ENCODE measurements around the gene CBLB.

CBLB gene

DNA sequence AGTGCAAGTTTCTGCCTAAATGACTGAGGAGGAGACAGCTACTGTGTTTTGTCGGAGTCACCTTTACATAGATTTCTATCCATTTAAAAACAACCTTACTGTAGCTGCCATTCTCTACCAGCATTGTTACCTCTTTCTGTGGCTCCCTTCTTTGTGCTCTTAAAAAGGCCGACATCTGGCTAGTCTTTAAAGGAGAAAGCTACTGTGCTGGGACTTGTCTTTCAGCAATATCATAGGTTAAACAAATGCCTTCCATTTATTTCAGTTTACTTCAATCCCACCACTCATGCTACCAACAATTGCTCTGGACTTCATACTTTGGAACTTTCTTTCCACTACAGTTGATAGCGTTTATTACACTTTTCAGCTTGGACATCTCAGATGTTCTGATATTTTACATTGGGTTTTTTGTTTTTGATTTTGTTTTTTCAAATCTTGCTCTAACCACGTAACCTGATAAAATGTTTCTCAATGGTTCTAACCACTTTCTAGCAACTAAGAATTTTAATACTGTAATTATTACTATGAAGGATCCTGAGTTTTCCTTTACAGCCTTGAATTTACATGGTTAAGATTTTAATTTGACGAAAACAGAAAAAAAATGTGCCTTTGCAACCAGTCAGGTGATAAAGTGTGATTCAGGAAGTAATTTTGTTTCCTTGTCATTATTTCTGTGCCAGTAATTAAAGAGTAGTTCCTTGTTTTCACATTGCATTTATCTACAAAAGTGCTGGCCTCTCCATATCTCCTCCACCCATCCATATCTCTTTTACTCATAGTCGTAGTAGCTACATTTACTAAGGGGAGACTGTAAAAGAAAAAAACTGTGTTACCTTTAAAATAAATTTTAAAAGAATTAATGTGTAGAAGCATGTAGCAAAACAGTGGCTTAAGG, 1.3 kb upstream of the CBLB start:
- DNase-seq (ENCODE audit: low read depth in 2 of 2), result no peak

- DNase-seq (ENCODE audit: low read depth in 2 of 2), result no peak
Measured at GRCh38 chr3:105869531-105869833, 670 bp upstream of the CBLB start.

DNA sequence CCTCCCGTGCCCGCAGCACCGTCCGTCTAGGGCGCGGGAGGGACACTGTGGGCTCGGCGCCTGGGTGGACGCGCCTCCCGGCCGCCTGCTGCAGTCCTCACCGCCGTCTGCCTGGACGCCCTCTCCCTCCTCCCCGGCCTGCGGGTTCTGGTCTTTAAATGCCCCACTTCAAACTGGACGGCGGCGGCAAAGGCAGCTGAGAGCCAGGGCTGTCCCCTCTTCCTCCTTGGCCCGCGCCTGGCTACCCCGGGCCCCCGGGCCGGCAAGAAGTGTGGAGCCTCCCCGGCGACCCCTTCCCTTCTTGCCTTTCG, 426 bp downstream of the CBLB start:
- peak in 1 of 2 donors; percentile 23 for DNase-seq (ENCODE audit: low read depth in 2 of 2)

DNA sequence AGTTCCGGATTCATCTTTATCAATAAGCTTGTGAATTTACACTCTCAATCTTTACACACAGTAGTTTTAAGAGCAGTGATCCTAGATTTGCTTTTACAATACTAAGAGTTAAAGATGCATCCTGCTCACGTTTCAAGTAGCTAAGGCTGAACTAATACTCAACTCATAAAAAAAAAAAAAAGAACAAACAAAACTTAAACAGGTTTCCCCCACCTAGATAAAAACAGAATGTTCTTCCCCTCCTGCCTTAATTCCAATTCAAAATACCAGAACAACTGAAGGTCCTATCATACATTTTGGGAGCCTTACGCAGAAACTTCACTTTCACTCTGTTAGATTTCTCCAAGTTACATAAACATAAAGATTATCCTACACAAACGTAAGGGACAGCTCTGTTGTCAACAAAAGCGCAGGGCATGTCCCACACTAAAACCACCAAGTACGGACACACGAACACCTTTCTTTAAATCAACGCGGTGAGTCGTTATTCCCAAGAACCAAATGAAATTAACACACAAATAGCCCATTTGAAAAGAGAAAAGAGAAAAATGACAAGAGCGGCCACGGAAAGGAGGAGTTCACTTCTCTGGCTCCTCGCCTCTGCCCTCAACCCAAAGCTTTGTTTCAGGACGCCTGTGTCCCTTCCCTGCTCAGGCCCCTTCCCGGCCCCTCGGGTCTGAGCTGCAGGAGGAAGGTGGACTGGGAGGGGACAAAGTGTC, 941 bp downstream of the CBLB start:
- DNase-seq (ENCODE audit: low read depth in 2 of 2), result no peak

DNA sequence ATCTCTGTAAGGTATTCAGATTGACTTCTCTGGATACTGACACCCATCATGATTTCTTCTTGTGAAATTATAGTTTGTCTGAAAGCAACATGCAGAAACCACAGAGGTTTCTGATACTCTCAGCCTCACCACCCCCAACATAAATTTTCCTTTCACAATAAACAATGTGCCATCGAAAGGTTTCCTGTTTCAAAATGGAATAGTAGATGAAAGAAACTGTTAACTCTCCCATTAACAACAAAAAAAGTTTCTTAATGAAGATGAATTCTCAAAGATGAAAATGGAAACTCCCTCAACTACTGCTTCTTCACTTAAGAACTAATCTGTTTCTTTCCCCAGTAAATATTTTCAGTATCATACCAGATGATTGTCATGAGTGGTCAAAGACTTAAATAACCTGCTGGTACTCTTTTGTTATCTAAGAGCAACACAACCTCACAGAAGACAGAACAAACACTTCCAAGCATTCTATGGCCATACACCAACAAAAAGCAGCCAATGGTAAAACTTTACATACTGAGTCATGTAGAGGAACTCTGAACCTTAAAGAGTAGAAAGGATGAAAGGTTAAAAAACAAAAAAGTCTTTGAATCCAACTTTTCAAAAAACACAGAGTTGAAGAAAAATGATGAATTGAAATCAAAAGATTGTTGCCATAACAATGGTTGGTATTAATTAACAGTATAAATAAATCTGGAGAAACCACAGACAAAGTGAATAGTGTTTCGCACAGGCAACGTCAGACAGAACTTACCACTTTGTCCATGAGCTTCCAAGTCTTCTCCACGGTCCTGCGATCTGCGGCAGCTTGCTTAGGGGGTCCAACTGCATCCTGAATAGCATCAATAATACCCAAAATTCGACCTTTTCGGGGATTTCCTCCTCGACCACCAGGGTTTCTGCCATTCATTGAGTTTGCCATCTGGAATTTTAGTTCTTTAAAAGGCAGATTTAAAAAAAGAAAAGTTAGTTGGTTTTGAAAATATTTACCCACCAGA, 1.9 kb downstream of the CBLB start:
- no peak for DNase-seq (ENCODE audit: low read depth in 2 of 2)

DNA sequence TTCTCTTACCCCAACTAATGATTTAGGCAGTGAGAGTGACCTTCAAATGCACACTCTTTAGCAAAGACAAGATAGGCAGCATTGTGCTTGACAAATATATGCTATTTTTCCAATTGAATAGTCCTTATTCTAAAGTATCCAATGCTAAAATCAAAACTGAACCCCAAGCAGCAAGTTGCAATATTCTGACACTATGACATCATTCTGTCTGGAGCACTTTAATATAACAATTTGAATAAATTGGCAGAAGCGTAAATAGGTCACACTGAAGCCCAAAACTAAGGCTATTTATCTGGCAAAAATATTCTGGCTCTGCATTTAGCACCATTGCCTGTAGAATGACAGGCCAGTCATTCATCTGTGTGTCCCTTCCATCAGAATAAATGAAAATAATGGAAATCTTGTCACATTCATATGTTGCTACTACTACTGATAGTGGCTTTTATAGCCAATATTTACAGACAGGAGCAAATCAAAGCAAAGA, 2.9 kb downstream of the CBLB start:
- no peak for DNase-seq (ENCODE audit: low read depth in 2 of 2)

DNA sequence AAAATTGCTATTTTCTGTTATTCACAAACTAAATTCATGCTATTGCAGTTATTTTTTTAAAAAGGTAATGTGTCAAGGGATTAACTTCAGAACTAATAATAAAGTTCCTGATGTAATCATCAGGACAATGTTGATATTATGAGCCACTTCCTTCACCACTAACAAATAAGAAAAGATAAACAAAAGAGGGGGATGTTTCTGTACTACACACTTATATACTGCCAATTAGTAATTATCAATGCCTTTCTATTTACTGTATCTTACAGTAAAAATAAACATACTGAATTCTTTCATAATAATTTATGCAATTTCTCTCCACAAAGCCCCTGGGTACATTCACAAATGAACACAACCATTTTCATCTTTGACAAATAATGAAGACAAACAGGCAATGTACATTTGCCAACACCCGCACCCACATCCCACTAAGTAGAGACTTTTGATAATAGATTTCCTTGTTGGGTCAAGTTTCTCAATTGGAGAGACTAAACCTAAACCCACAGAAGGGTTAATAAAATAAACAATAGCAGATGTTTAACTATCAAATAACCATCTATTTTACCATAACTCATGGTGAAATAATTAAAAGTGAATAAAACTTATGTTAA, 3.7 kb downstream of the CBLB start:
- DNase-seq (ENCODE audit: low read depth in 2 of 2), result no peak

GRCh38 chr3:105864212-105864611, 4.6 kb downstream of the CBLB start:
- DNase-seq (ENCODE audit: low read depth in 2 of 2), result no peak

GRCh38 chr3:105863608-105864007, 5.2 kb downstream of the CBLB start:
- no peak for DNase-seq (ENCODE audit: low read depth in 2 of 2)

DNA sequence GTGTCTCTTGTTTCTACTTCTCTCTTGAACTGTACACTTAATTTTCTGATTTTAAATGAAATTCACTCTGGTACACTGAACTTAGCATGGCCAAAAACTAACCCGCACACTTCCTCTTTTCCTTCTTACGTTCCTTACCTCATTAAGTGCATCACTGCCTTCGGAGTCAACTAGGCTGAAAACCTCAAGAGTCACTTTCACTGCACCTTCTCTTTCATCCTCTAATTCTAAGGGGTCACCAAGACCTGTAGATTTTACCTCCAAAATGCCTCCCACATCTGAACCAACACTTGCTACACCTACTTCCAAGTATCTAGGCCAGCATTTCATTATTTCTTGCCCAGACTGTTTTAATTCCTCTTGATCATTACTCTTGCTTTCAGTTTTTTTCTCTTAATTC, 6.6 kb downstream of the CBLB start:
- no peak for DNase-seq (ENCODE audit: low read depth in 2 of 2)

- no peak for DNase-seq (ENCODE audit: low read depth in 2 of 2)
Measured at GRCh38 chr3:105860641-105861040, 8.2 kb downstream of the CBLB start.

GRCh38 chr3:105858017-105858416, 10.8 kb downstream of the CBLB start:
- no peak for DNase-seq (ENCODE audit: low read depth in 2 of 2)

DNA sequence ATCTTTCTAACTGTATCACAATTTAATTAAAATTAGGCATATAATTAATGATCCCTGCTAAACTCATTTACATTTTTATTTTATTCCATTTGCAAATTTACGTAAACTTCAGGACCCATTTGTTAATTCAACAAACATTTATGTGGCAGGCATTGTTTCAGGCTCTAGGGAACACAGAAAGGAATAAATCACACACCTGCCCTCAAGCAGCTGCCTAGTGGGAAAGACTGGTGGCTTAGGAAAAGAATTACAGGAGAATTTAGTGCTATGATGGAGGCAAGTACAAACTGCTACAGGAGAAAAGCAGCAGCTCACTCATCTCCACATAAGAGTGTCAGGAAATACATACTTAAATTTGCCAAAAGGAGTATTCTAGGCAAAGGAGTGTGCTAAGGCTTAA, 11.2 kb downstream of the CBLB start:
- DNase-seq (ENCODE audit: low read depth in 2 of 2), result no peak

GRCh38 chr3:105856605-105857004, 12.2 kb downstream of the CBLB start:
- no peak for DNase-seq (ENCODE audit: low read depth in 2 of 2)

- no peak for DNase-seq (ENCODE audit: low read depth in 2 of 2)
Measured at GRCh38 chr3:105853801-105854432, 14.9 kb downstream of the CBLB start.

DNA sequence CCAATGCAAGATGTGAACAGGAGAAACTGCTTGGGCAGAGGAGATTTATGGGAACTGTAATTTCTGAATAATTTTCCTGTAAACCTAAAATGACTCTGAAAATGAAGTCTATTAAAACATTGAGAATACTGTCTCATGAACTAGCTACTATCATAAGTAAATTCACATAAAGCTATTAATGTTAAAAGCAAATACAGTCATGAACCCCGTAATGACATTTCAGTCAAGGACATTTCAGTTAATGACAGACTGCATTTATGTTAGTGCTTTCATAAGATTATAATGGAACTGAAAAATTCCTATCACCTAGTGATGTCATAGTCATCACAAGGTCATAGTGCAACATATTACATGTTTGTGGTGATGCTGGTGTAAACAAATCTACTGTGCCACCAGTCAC, 17.2 kb downstream of the CBLB start:
- no peak for DNase-seq (ENCODE audit: low read depth in 2 of 2)

DNA sequence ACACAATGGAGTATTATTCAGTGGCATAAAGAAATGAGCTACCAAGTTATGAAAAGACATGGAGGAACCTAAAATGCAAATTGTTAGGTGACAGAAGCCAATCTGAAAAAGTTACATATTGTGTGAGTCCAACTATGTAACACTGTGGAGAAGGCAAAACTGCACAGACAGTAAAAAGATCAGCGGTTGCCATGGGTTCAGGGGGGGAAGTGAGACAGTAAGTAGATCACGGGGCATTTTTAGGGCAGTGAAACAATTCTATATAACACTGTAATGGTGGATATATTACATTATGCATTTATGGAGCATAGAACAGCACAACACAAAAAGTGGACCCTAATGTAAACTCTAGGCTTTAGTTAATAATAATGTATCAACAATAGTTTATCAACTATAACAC, 17.6 kb downstream of the CBLB start:
- DNase-seq (ENCODE audit: low read depth in 2 of 2), result no peak

GRCh38 chr3:105850593-105850992, 18.2 kb downstream of the CBLB start:
- DNase-seq (ENCODE audit: low read depth in 2 of 2), result no peak

GRCh38 chr3:105848821-105849220, 20.0 kb downstream of the CBLB start:
- no peak for DNase-seq (ENCODE audit: low read depth in 2 of 2)

- DNase-seq (ENCODE audit: low read depth in 2 of 2), result no peak
Measured at GRCh38 chr3:105847865-105848264, 20.9 kb downstream of the CBLB start.

- no peak for DNase-seq (ENCODE audit: low read depth in 2 of 2)
Measured at GRCh38 chr3:105847452-105847851, 21.4 kb downstream of the CBLB start.

Measured in stimulated activated CD8-positive, alpha-beta memory T cell treated with anti-CD3 and anti-CD28 coated beads, Interleukin-2, amount 100 ng/mL, for 48 hours (primary cell).